ENCODE measurements around the gene LMX1A.

DNA sequence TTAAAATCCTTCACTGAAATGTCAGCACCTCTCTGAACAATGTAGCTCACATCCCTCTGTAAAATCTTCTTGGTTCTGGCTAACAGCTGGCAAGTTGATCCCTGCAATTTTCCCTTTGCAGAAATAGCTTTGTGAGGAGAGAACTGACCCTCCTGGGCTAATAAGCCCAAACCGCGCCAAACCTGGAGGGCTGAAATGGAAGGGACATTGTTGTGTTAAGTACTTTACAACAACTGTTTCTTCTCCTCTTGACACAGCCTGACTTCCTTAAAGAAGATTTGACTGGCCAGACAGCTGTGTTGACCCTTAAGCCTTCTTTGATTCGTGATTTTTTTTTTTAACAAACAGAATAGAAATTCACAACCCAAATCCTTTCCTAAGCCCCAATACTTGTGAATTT lies 5.7 kb downstream of the LMX1A start:
- TF ChIP-seq CTCF (IDR thresholded peaks at IDR 0.05) (no peak), NR2C2 (CRISPR knock-in tag; IDR thresholded peaks at IDR 0.05) (no peak), FOXP4 (CRISPR knock-in tag; IDR thresholded peaks at IDR 0.05) (no peak; the same call in 1 of the 2 replicates), FOXJ3 (CRISPR knock-in tag; IDR thresholded peaks at IDR 0.05; ENCODE audit: borderline replicate concordance) (no peak), SMAD4 (CRISPR knock-in tag; IDR thresholded peaks at IDR 0.05) (no peak), TEAD1 (CRISPR knock-in tag; IDR thresholded peaks at IDR 0.05) (no peak), GABPB1 (CRISPR knock-in tag; IDR thresholded peaks at IDR 0.05) (no peak), ZNF121 (CRISPR knock-in tag; IDR thresholded peaks at IDR 0.05) (no peak)

All from WTC11 (cell line).